Inflammatory macrophage treated with lipopolysaccharide for 1 hour (primary cell): Measurements from ENCODE around the gene SRGAP3.

Source experiments
- DNase-seq, 2 donors: peaks; one replicate each; pipeline ENCODE4 v3.0.0-alpha.2; 2020 to 2022

SRGAP3 gene

GRCh38 chr3:9137676-9138075, 111.8 kb downstream of the SRGAP3 start:
- DNase-seq: no peak

- DNase-seq: peak in 1 of 2 donors; percentile 9
Measured at GRCh38 chr3:9136746-9137465, 112.5 kb downstream of the SRGAP3 start.

- peak in 1 of 2 donors; percentile 2 for DNase-seq
Measured at GRCh38 chr3:9135930-9136525, 113.4 kb downstream of the SRGAP3 start.

- no peak for DNase-seq
Measured at GRCh38 chr3:9135526-9135925, 113.9 kb downstream of the SRGAP3 start.

- DNase-seq: no peak
Measured at GRCh38 chr3:9133656-9134055, 115.8 kb downstream of the SRGAP3 start.

GRCh38 chr3:9130345-9131305, 118.8 kb downstream of the SRGAP3 start:
- peak in 1 of 2 donors; percentile 9 for DNase-seq

GRCh38 chr3:9129365-9129764, 120.1 kb downstream of the SRGAP3 start:
- no peak for DNase-seq

GRCh38 chr3:9125278-9125951, 124.0 kb downstream of the SRGAP3 start:
- no peak for DNase-seq

GRCh38 chr3:9124730-9125129, 124.7 kb downstream of the SRGAP3 start:
- DNase-seq: no peak

GRCh38 chr3:9123840-9124239, 125.6 kb downstream of the SRGAP3 start:
- no peak for DNase-seq

- DNase-seq: no peak
Measured at GRCh38 chr3:9122732-9123364, 126.6 kb downstream of the SRGAP3 start.

GRCh38 chr3:9121366-9122001, 128.0 kb downstream of the SRGAP3 start:
- DNase-seq: no peak

- no peak for DNase-seq
Measured at GRCh38 chr3:9119331-9119730, 130.1 kb downstream of the SRGAP3 start.

- no peak for DNase-seq
Measured at GRCh38 chr3:9118222-9118621, 131.2 kb downstream of the SRGAP3 start.

- no peak for DNase-seq
Measured at GRCh38 chr3:9117220-9117619, 132.2 kb downstream of the SRGAP3 start.

- no peak for DNase-seq
Measured at GRCh38 chr3:9116336-9116735, 133.1 kb downstream of the SRGAP3 start.

GRCh38 chr3:9115336-9115735, 134.1 kb downstream of the SRGAP3 start:
- no peak for DNase-seq

- no peak for DNase-seq
Measured at GRCh38 chr3:9113040-9113439, 136.4 kb downstream of the SRGAP3 start.

- DNase-seq: no peak
Measured at GRCh38 chr3:9111866-9112265, 137.6 kb downstream of the SRGAP3 start.

- no peak for DNase-seq
Measured at GRCh38 chr3:9111417-9111816, 138.0 kb downstream of the SRGAP3 start.

GRCh38 chr3:9110802-9111201, 138.6 kb downstream of the SRGAP3 start:
- no peak for DNase-seq

GRCh38 chr3:9110316-9110715, 139.1 kb downstream of the SRGAP3 start:
- no peak for DNase-seq
